ENCODE measurements around the gene C1orf74.

C1orf74 gene

DNA sequence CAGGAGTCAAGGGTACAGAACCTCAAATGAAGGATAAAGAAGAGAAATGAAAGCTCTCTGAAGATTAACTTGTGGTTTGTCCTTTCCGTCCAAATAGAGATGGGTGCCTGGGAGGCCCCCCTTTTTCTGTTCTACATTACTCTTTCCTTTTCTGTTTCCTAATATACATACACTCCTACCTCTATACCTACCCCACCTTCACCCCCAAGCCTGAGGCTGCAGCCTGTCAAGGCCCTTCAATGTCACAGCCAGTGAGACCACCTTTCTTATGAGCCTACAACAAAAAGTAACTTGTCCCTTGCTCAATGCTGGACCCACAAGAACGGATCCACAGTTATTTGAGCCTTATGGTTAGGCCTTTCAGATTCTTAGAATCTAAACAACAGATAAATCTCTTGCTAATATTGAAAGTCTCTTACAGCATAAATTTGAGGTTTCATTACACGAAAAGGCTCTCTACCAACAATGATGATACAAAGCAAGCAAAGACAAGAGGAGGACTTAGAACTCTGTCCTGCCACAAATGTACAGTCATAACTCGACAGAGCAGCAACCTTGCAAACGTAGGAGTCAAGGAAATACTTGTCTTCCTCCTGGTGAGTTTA lies 32.6 kb downstream of the C1orf74 start:
- Histone ChIP-seq H3K9me2 (ENCODE audit: low read depth, low read length) (no peaks in the 10 kb centered on the region), H3K27me3 (ENCODE audit: insufficient read depth, low read length) (no peaks in the 10 kb centered on the region), H3K4me2 (ENCODE audit: low read length) (no peak overlapping the region), H4K20me1 (ENCODE audit: insufficient read depth, low read length) (no peaks in the 10 kb centered on the region), H3F3A (ENCODE audit: insufficient read depth, low read length) (no peaks in the 10 kb centered on the region), H3K9me3 (ENCODE audit: low read length) (no peaks in the 10 kb centered on the region), H3K9ac (ENCODE audit: low read length) (no peak overlapping the region), H3K4me1 (ENCODE audit: insufficient read depth, low read length, severe bottlenecking) (peaks cover 22% of the 10 kb centered on the region), H3K36me3 (ENCODE audit: insufficient read depth, low read length) (no peaks in the 10 kb centered on the region), H3K79me2 (ENCODE audit: insufficient read depth, low read length) (no peaks in the 10 kb centered on the region), H3K27ac (ENCODE audit: low read depth, low read length, poor library complexity, severe bottlenecking) (no peak overlapping the region), H2AFZ (ENCODE audit: low read length) (no peak overlapping the region), H3K4me3 (ENCODE audit: low read depth, low read length, poor library complexity, severe bottlenecking) (no peak overlapping the region)
- TF ChIP-seq, protein P1, sequence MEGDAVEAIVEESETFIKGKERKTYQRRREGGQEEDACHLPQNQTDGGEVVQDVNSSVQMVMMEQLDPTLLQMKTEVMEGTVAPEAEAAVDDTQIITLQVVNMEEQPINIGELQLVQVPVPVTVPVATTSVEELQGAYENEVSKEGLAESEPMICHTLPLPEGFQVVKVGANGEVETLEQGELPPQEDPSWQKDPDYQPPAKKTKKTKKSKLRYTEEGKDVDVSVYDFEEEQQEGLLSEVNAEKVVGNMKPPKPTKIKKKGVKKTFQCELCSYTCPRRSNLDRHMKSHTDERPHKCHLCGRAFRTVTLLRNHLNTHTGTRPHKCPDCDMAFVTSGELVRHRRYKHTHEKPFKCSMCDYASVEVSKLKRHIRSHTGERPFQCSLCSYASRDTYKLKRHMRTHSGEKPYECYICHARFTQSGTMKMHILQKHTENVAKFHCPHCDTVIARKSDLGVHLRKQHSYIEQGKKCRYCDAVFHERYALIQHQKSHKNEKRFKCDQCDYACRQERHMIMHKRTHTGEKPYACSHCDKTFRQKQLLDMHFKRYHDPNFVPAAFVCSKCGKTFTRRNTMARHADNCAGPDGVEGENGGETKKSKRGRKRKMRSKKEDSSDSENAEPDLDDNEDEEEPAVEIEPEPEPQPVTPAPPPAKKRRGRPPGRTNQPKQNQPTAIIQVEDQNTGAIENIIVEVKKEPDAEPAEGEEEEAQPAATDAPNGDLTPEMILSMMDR (IDR thresholded peaks at IDR 0.05; ENCODE audit: low read length): no peak
- TF ChIP-seq EZH2 (IDR thresholded peaks at IDR 0.05; ENCODE audit: borderline replicate concordance, low read length): no peak

DNA sequence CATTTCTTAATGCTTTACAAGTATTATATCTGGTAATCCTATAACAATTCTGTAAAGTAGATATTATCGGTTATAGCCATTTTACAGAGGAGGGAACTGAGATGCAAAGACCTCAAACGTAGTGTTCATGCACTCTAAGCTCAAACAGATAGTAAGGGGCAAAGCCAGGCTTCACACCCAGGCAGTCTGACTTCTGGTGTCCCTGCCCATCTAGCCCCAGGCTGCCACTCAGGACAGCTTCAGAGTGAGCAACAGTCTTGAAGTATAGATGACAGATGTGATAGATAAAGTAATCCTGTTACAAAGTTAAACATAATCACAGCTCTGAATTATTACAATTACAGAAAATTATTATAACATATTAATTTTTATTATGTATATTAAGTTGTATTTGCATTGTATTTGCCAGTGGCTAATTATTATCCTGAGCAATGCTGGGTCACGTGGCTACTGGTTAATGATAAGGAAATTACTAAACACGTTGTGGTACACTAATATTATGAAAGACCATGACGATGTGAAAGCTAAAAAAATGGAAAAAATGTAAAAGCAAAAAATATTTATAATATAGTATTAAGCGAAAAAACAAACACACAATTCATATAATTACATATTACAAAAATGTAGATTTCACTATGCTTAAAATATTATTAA lies 34.6 kb downstream of the C1orf74 start:
- no peaks in the 10 kb centered on the region for H3K79me2 ChIP-seq (ENCODE audit: insufficient read depth, low read length)
- H3K4me1 ChIP-seq (ENCODE audit: insufficient read depth, low read length, severe bottlenecking): peaks cover 7% of the 10 kb centered on the region
- no peak overlapping the region for H3K4me3 ChIP-seq (ENCODE audit: low read depth, low read length, poor library complexity, severe bottlenecking)
- TF ChIP-seq, protein P1 (IDR thresholded peaks at IDR 0.05; ENCODE audit: low read length): no peak
- TF ChIP-seq EZH2 (IDR thresholded peaks at IDR 0.05; ENCODE audit: borderline replicate concordance, low read length): no peak
- no peak overlapping the region for H3K4me2 ChIP-seq (ENCODE audit: low read length)
- no peaks in the 10 kb centered on the region for H3K36me3 ChIP-seq (ENCODE audit: insufficient read depth, low read length)
- no peak overlapping the region for H2AFZ ChIP-seq (ENCODE audit: low read length)
- no peak overlapping the region for H3K27ac ChIP-seq (ENCODE audit: low read depth, low read length, poor library complexity, severe bottlenecking)
- no peaks in the 10 kb centered on the region for H3K9me3 ChIP-seq (ENCODE audit: low read length)
- no peaks in the 10 kb centered on the region for H4K20me1 ChIP-seq (ENCODE audit: insufficient read depth, low read length)
- no peaks in the 10 kb centered on the region for H3F3A ChIP-seq (ENCODE audit: insufficient read depth, low read length)
- no peaks in the 10 kb centered on the region for H3K9me2 ChIP-seq (ENCODE audit: low read depth, low read length)
- no peaks in the 10 kb centered on the region for H3K27me3 ChIP-seq (ENCODE audit: insufficient read depth, low read length)
- H3K9ac ChIP-seq (ENCODE audit: low read length): no peak overlapping the region

DNA sequence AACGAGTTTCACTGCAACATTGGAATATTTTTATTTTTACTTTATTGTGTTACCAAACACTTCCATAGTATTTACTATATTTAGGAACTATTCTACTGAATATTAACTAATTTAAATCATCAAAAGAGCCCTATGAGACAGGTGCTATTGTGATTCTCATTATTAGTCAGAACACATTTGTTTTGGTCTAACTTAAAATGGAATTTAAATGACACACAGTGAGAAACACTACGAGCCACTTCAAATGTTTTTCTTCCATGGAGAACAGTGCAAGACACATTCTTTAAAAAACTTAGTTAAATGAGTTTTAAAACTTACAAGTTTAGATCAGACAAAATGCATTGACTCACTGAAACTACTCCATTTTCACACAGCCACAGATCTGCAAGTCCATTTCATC lies 35.2 kb downstream of the C1orf74 start:
- TF ChIP-seq, protein P1 (IDR thresholded peaks at IDR 0.05; ENCODE audit: low read length): no peak
- no peak for TF ChIP-seq EZH2 (IDR thresholded peaks at IDR 0.05; ENCODE audit: borderline replicate concordance, low read length)
- Histone ChIP-seq H3K4me2 (ENCODE audit: low read length) (no peak overlapping the region), H2AFZ (ENCODE audit: low read length) (no peak overlapping the region)

More for the DNA sequence above, 35.2 kb downstream of the C1orf74 start:
- no peaks in the 10 kb centered on the region for H4K20me1 ChIP-seq (ENCODE audit: insufficient read depth, low read length)
- H3K4me1 ChIP-seq (ENCODE audit: insufficient read depth, low read length, severe bottlenecking): peaks cover 7% of the 10 kb centered on the region
- H3K9me2 ChIP-seq (ENCODE audit: low read depth, low read length): no peaks in the 10 kb centered on the region
- H3K4me3 ChIP-seq (ENCODE audit: low read depth, low read length, poor library complexity, severe bottlenecking): no peak overlapping the region
- no peak overlapping the region for H3K9ac ChIP-seq (ENCODE audit: low read length)
- H3K36me3 ChIP-seq (ENCODE audit: insufficient read depth, low read length): no peaks in the 10 kb centered on the region
- H3K79me2 ChIP-seq (ENCODE audit: insufficient read depth, low read length): no peaks in the 10 kb centered on the region
- H3K27ac ChIP-seq (ENCODE audit: low read depth, low read length, poor library complexity, severe bottlenecking): no peak overlapping the region
- no peaks in the 10 kb centered on the region for H3K9me3 ChIP-seq (ENCODE audit: low read length)
- no peaks in the 10 kb centered on the region for H3F3A ChIP-seq (ENCODE audit: insufficient read depth, low read length)
- no peaks in the 10 kb centered on the region for H3K27me3 ChIP-seq (ENCODE audit: insufficient read depth, low read length)

Measured in OCI-LY1 (cell line).